IPS-18a (cell line): Measurements from ENCODE around the gene CACNA1H.

Experiments used
- H3K27ac ChIP-seq: one replicate; pipeline ENCODE4 v1.5.1; 2013; ENCODE audit warnings: low read length
- H3K27me3 ChIP-seq: one replicate; pipeline ENCODE4 v1.6.1; 2013; ENCODE audit warnings: mild to moderate bottlenecking, low read length; ENCODE audit not compliant: control insufficient read depth, insufficient read depth
- H3K36me3 ChIP-seq: one replicate; pipeline ENCODE4 v1.6.1; 2013; ENCODE audit warnings: low read depth, low read length; ENCODE audit not compliant: control insufficient read depth
- H3K4me1 ChIP-seq: one replicate; pipeline ENCODE4 v1.6.1; 2013; ENCODE audit warnings: low read depth, low read length; ENCODE audit not compliant: control insufficient read depth
- H3K4me3 ChIP-seq: one replicate; pipeline ENCODE4 v1.5.1; 2013; ENCODE audit warnings: low read length
- H3K9ac ChIP-seq: one replicate; pipeline ENCODE4 v1.6.1; 2013; ENCODE audit warnings: mild to moderate bottlenecking, low read length, moderate library complexity
- H3K9me3 ChIP-seq: one replicate; pipeline ENCODE4 v1.6.1; 2013; ENCODE audit warnings: low read depth, low read length; ENCODE audit not compliant: control insufficient read depth

CACNA1H gene

GRCh38 chr16:1206326-1206725 lies 53.4 kb downstream of the CACNA1H start:
- Histone ChIP-seq H3K9ac (no peak overlapping the region), H3K4me3 (no peak overlapping the region), H3K36me3 (peaks cover 6% of the 10 kb centered on the region), H3K9me3 (no peaks in the 10 kb centered on the region), H3K27me3 (no peaks in the 10 kb centered on the region), H3K4me1 (no peaks in the 10 kb centered on the region), H3K27ac (no peak overlapping the region)

- no peak overlapping the region for H3K9ac ChIP-seq
- H3K4me3 ChIP-seq = no peak overlapping the region
- peaks cover 10% of the 10 kb centered on the region for H3K36me3 ChIP-seq
- H3K27me3 ChIP-seq = no peaks in the 10 kb centered on the region
- H3K9me3 ChIP-seq = no peaks in the 10 kb centered on the region
- no peak overlapping the region for H3K27ac ChIP-seq
- H3K4me1 ChIP-seq = no peaks in the 10 kb centered on the region
Observed at GRCh38 chr16:1206786-1207185, 53.9 kb downstream of the CACNA1H start.

- H3K36me3 ChIP-seq = peaks cover 7% of the 10 kb centered on the region
- H3K9ac ChIP-seq = no peak overlapping the region
- no peaks in the 10 kb centered on the region for H3K27me3 ChIP-seq
- no peaks in the 10 kb centered on the region for H3K4me1 ChIP-seq
- no peak overlapping the region for H3K4me3 ChIP-seq
- H3K9me3 ChIP-seq = no peaks in the 10 kb centered on the region
- no peak overlapping the region for H3K27ac ChIP-seq
Observed at GRCh38 chr16:1208239-1208830, 55.4 kb downstream of the CACNA1H start.

- peaks cover 7% of the 10 kb centered on the region for H3K36me3 ChIP-seq
- no peak overlapping the region for H3K27ac ChIP-seq
- no peaks in the 10 kb centered on the region for H3K27me3 ChIP-seq
- H3K4me3 ChIP-seq = no peak overlapping the region
- no peaks in the 10 kb centered on the region for H3K4me1 ChIP-seq
- H3K9ac ChIP-seq = no peak overlapping the region
- no peaks in the 10 kb centered on the region for H3K9me3 ChIP-seq
Observed at GRCh38 chr16:1209081-1209480, 56.2 kb downstream of the CACNA1H start.

GRCh38 chr16:1210461-1210860 lies 57.6 kb downstream of the CACNA1H start:
- no peaks in the 10 kb centered on the region for H3K4me1 ChIP-seq
- H3K9ac ChIP-seq = no peak overlapping the region
- H3K36me3 ChIP-seq = peaks cover 10% of the 10 kb centered on the region
- H3K4me3 ChIP-seq = no peak overlapping the region
- H3K27me3 ChIP-seq = no peaks in the 10 kb centered on the region
- H3K27ac ChIP-seq = no peak overlapping the region
- no peaks in the 10 kb centered on the region for H3K9me3 ChIP-seq

GRCh38 chr16:1211451-1212268 lies 58.8 kb downstream of the CACNA1H start:
- no peak overlapping the region for H3K9ac ChIP-seq
- H3K36me3 ChIP-seq = peaks cover 11% of the 10 kb centered on the region
- no peaks in the 10 kb centered on the region for H3K4me1 ChIP-seq
- no peaks in the 10 kb centered on the region for H3K9me3 ChIP-seq
- H3K27me3 ChIP-seq = no peaks in the 10 kb centered on the region
- H3K4me3 ChIP-seq = no peak overlapping the region
- no peak overlapping the region for H3K27ac ChIP-seq

- H3K9me3 ChIP-seq = no peaks in the 10 kb centered on the region
- H3K9ac ChIP-seq = no peak overlapping the region
- no peaks in the 10 kb centered on the region for H3K27me3 ChIP-seq
- H3K4me1 ChIP-seq = no peaks in the 10 kb centered on the region
- peaks cover 15% of the 10 kb centered on the region for H3K36me3 ChIP-seq
- no peak overlapping the region for H3K27ac ChIP-seq
- no peak overlapping the region for H3K4me3 ChIP-seq
Observed at GRCh38 chr16:1212616-1213194, 59.8 kb downstream of the CACNA1H start.

GRCh38 chr16:1213231-1213630 lies 60.3 kb downstream of the CACNA1H start:
- H3K9me3 ChIP-seq = no peaks in the 10 kb centered on the region
- no peak overlapping the region for H3K9ac ChIP-seq
- H3K4me1 ChIP-seq = no peaks in the 10 kb centered on the region
- no peak overlapping the region for H3K4me3 ChIP-seq
- no peak overlapping the region for H3K27ac ChIP-seq
- H3K27me3 ChIP-seq = no peaks in the 10 kb centered on the region
- peaks cover 14% of the 10 kb centered on the region for H3K36me3 ChIP-seq

- H3K27ac ChIP-seq = no peak overlapping the region
- peaks cover 12% of the 10 kb centered on the region for H3K36me3 ChIP-seq
- no peak overlapping the region for H3K4me3 ChIP-seq
- H3K4me1 ChIP-seq = no peaks in the 10 kb centered on the region
- H3K9ac ChIP-seq = no peak overlapping the region
- no peaks in the 10 kb centered on the region for H3K27me3 ChIP-seq
- H3K9me3 ChIP-seq = no peaks in the 10 kb centered on the region
Observed at GRCh38 chr16:1213796-1214372, 61.0 kb downstream of the CACNA1H start.

GRCh38 chr16:1214719-1215118 lies 61.8 kb downstream of the CACNA1H start:
- H3K4me3 ChIP-seq = no peak overlapping the region
- no peaks in the 10 kb centered on the region for H3K4me1 ChIP-seq
- no peaks in the 10 kb centered on the region for H3K9me3 ChIP-seq
- H3K27me3 ChIP-seq = no peaks in the 10 kb centered on the region
- no peak overlapping the region for H3K9ac ChIP-seq
- H3K36me3 ChIP-seq = peaks cover 15% of the 10 kb centered on the region
- H3K27ac ChIP-seq = no peak overlapping the region

- peaks cover 15% of the 10 kb centered on the region for H3K36me3 ChIP-seq
- no peaks in the 10 kb centered on the region for H3K27me3 ChIP-seq
- H3K9ac ChIP-seq = no peak overlapping the region
- no peaks in the 10 kb centered on the region for H3K9me3 ChIP-seq
- H3K4me1 ChIP-seq = no peaks in the 10 kb centered on the region
- no peak overlapping the region for H3K4me3 ChIP-seq
- no peak overlapping the region for H3K27ac ChIP-seq
Observed at GRCh38 chr16:1215574-1216295, 62.8 kb downstream of the CACNA1H start.
